HG03439 (cell line): Measurements from ENCODE around the gene GM2A.
"Not testable (repeated sequence)": the region's sequence is repeated elsewhere in the genome, so short reads cannot be mapped to it uniquely, and the experiment has no call there.

Experiments used
- ATAC-seq: cut with Tn5 transposase; IDR thresholded peaks from one replicate; pipeline ENCODE4 v1.9.1; 2021; ENCODE audit warnings: mild to moderate bottlenecking, moderate library complexity; ENCODE audit not compliant: unreplicated experiment

Gene GM2A

GRCh38 chr5:151251001-151251551 is 1.9 kb upstream of the GM2A start:
- ATAC-seq, result no peak

- no peak for ATAC-seq
These were observed 1.4 kb upstream of the GM2A start for GRCh38 chr5:151251621-151252020.

- no peak for ATAC-seq
These were observed 593 bp downstream of the GM2A start for GRCh38 chr5:151253605-151253950.

GRCh38 chr5:151254556-151254955 is 1.6 kb downstream of the GM2A start:
- no peak for ATAC-seq

- ATAC-seq, result not testable (repeated sequence)
These were observed 2.0 kb downstream of the GM2A start for GRCh38 chr5:151254990-151255389.

GRCh38 chr5:151255621-151256286 is 2.8 kb downstream of the GM2A start:
- ATAC-seq, result peak; percentile 38

- ATAC-seq, result no peak
These were observed 4.8 kb downstream of the GM2A start for GRCh38 chr5:151257731-151258181.

GRCh38 chr5:151258201-151258611 is 5.2 kb downstream of the GM2A start:
- no peak for ATAC-seq

- no peak for ATAC-seq
These were observed 5.8 kb downstream of the GM2A start for GRCh38 chr5:151258816-151259215.

- no peak for ATAC-seq
These were observed 6.9 kb downstream of the GM2A start for GRCh38 chr5:151259931-151260330.

GRCh38 chr5:151262532-151262931 is 9.5 kb downstream of the GM2A start:
- no peak for ATAC-seq

- no peak for ATAC-seq
These were observed 11.1 kb downstream of the GM2A start for GRCh38 chr5:151264113-151264512.

GRCh38 chr5:151267491-151268260 is 14.7 kb downstream of the GM2A start:
- ATAC-seq, result no peak

- peak; percentile 90 for ATAC-seq
These were observed 17.6 kb downstream of the GM2A start for GRCh38 chr5:151270599-151270998.

- ATAC-seq, result no peak
These were observed 18.4 kb downstream of the GM2A start for GRCh38 chr5:151271336-151271735.

GRCh38 chr5:151274666-151275065 is 21.7 kb downstream of the GM2A start:
- ATAC-seq, result no peak

GRCh38 chr5:151275803-151276202 is 22.8 kb downstream of the GM2A start:
- no peak for ATAC-seq

- ATAC-seq, result no peak
These were observed 25.9 kb downstream of the GM2A start for GRCh38 chr5:151278845-151279244.

GRCh38 chr5:151280443-151280842 is 27.5 kb downstream of the GM2A start:
- ATAC-seq, result no peak

GRCh38 chr5:151281001-151281639 is 28.1 kb downstream of the GM2A start:
- no peak for ATAC-seq

GRCh38 chr5:151283120-151283825 is 30.3 kb downstream of the GM2A start:
- no peak for ATAC-seq
